Fibroblast of mammary gland (primary cell): ENCODE data around the gene IKZF2.

Experiments used
- DNase-seq: peaks from one replicate; pipeline ENCODE4 v3.0.0-alpha.2; 2010; ENCODE audit warnings: low read depth
- H3K4me3 ChIP-seq: 2 replicates; pipeline ENCODE4 v1.5.1; 2011; ENCODE audit warnings: low read depth, mild to moderate bottlenecking, low read length, moderate library complexity; ENCODE audit not compliant: control insufficient read depth
- TF ChIP-seq, protein P1 (sequence below): conservative IDR thresholded peaks from 2 replicates; pipeline ENCODE4 v1.5.1; 2011; ENCODE audit warnings: low read depth, low read length, inconsistent platforms; ENCODE audit not compliant: control insufficient read depth, insufficient read depth

Gene IKZF2

DNA sequence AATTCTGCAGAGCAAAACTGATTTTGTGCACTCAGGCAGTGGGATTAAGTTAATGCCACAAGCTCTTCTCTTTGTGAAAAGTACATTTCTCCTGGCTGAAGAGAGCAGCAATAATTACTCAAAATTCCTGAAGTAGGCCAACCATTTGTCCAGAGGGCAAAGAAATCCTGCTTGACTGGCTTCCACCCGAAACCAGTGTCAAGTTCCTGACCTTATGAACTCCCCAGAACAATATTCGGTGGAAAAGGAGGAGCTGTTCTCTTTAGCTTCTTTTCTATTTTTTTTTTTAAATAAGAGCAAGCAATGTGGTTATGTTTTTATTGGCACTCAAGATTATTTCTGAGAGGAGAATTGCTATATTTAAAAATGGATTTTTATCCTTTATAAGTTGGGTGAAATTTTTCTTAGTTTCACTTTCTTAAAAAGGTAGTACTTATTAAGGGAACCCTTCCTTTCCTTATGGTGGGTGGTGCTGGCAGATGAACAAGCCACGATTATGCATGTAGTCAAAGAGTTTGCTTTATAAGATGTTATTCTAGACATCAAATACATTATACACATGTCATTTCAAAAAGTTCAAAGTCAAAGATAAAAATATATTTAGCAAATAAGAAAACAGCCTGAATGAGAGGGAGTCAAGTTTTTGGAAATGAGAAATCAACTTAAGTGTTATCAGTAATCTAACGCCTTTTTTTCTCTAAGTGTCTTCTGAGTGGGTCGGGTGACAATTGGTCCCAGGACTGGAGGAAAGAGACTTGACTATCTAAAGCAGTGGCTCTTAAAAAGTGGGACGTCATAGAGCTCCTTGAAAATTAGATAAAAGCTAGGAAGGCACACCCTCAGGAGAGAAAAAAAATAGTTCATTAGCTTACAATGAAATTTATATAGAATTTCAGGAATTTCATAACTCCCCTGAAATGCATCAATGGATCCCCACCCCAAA is 194.5 kb downstream of the IKZF2 start:
- no peak for DNase-seq
- TF ChIP-seq, protein P1, sequence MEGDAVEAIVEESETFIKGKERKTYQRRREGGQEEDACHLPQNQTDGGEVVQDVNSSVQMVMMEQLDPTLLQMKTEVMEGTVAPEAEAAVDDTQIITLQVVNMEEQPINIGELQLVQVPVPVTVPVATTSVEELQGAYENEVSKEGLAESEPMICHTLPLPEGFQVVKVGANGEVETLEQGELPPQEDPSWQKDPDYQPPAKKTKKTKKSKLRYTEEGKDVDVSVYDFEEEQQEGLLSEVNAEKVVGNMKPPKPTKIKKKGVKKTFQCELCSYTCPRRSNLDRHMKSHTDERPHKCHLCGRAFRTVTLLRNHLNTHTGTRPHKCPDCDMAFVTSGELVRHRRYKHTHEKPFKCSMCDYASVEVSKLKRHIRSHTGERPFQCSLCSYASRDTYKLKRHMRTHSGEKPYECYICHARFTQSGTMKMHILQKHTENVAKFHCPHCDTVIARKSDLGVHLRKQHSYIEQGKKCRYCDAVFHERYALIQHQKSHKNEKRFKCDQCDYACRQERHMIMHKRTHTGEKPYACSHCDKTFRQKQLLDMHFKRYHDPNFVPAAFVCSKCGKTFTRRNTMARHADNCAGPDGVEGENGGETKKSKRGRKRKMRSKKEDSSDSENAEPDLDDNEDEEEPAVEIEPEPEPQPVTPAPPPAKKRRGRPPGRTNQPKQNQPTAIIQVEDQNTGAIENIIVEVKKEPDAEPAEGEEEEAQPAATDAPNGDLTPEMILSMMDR = no peak
- H3K4me3 ChIP-seq = no peak overlapping the region

DNA sequence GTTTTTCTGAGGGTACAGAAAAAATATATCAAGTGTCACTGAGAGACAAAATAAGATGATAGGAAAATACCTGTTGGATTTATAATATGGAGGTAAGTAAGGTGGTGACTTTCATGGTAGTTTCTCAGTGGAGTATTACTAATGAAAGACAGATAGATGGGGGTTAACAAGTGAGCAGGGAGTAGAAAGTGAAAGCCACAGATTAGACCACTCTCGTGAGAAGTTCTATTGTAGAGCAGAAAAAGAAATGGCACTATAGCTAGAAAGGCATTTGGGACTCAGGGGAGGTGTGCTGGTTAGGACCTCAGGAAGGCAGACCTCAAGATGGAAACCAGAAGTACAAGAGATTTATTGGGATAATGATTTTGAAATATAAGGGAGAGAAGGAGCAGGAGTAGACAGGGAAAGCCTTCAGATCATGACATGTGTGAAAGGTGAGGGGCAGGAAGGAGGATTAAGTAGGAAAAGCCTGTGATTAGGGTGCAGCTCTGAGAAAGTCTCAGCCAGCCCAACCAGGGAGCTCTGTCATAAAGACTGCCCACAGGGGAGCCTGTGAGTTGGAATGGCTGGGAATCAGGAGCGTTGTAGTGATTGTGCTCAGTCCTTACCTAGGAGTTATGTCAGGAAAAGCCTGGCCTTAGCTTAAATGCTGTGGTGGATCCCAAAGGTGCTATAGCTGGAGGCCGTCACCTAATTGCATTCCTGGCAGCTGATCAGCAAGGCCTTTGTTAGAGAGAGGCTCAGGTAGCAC is 198.1 kb downstream of the IKZF2 start:
- DNase-seq = no peak
- TF ChIP-seq, protein P1 = no peak

GRCh38 chr2:212949786-212950185 is 201.6 kb downstream of the IKZF2 start:
- peak; percentile 65 for DNase-seq
- TF ChIP-seq, protein P1 = no peak
- no peak overlapping the region for H3K4me3 ChIP-seq

More for the DNA sequence above, 198.1 kb downstream of the IKZF2 start:
- no peak overlapping the region for H3K4me3 ChIP-seq
